Thymus (tissue), 11 donors: ENCODE results near the gene DSN1. TPM values are rescaled to one million over a fixed set of nuclear protein-coding genes. Genes with fewer than 3 reads are reported as not detected.

Source experiments
- DNase-seq, 9 donors: peaks; one replicate each; pipeline ENCODE4 v3.0.0-alpha.2; 2013; ENCODE audit warnings: low spot score in 9 of 9, low read depth in 6 of 9, missing footprints in 1 of 9
- H3K27ac ChIP-seq, 2 donors: one replicate each; pipeline ENCODE4 v1.5.1; 2013; ENCODE audit warnings: control low read depth in 1 of 2, low read depth in 1 of 2, low read length in 1 of 2, mild to moderate bottlenecking in 1 of 2, moderate library complexity in 1 of 2
- H3K27me3 ChIP-seq, 2 donors: one replicate each; pipeline ENCODE4 v1.5.1; 2013; ENCODE audit warnings: low read length in 1 of 2; ENCODE audit not compliant: control insufficient read depth in 2 of 2, insufficient read depth in 1 of 2
- H3K36me3 ChIP-seq, 2 donors: one replicate each; pipeline ENCODE4 v1.5.1; 2013; ENCODE audit warnings: low read length in 1 of 2, mild to moderate bottlenecking in 1 of 2, moderate library complexity in 1 of 2; ENCODE audit not compliant: control insufficient read depth in 2 of 2, insufficient read depth in 2 of 2
- H3K4me1 ChIP-seq, 2 donors: one replicate each; pipeline ENCODE4 v1.5.1; 2013; ENCODE audit warnings: low read length in 2 of 2; ENCODE audit not compliant: control insufficient read depth in 2 of 2, insufficient read depth in 2 of 2
- H3K4me3 ChIP-seq, 2 donors: one replicate each; pipeline ENCODE4 v1.5.1; 2013; ENCODE audit warnings: low read length in 2 of 2, control low read depth in 1 of 2, mild to moderate bottlenecking in 1 of 2
- H3K9me3 ChIP-seq, 2 donors: one replicate each; pipeline ENCODE4 v1.5.1; 2013; ENCODE audit warnings: low read length in 1 of 2, mild to moderate bottlenecking in 1 of 2; ENCODE audit not compliant: control insufficient read depth in 2 of 2, insufficient read depth in 1 of 2
- WGBS: extraction: QIAGEN DNeasy Blood & Tissue Kit; methylation state at CpG from one replicate; pipeline ENCODE4 v1.1.7; 2013; 5-methylcytosine and 5-hydroxymethylcytosine counted together
- polyA plus RNA-seq: library from polyadenylated mRNA; stranded (reverse); fragments of 200-250 nt; gene quantifications from one replicate; pipeline ENCODE4 v1.2.3, GENCODE V29; 2013
- total RNA-seq: library from RNA; stranded (reverse); fragments of 120-200 nt; gene quantifications from one replicate; pipeline ENCODE4 v1.2.4, GENCODE V29; 2013
- donor health status: healthy.

DSN1 gene
- total and polyA plus RNA-seq, 2 donors: 16.4 to 20.6 TPM

DNA sequence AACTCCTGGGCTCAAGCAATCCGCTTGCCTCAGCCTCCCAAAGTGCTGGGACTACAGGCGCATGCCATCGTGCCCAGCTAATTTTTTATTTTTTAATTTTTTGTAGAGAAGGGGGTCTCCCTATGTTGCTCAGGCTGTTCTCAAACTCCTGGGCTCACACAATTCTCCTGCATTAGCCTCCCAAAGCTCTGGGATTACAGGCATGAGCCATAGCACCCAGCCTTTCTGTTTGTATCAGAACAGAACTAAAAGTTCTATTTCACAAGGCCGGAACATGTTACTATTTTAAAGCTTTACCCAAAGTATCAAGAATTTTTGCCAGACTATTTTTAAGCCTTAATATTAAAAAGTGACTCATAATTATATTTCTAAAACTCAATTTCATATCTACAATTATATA, 70.0 kb downstream of the DSN1 start:
- no peak for DNase-seq
- no peak overlapping the region for H3K4me3 ChIP-seq
- H3K4me1 ChIP-seq: no peaks in the 10 kb centered on the region
- H3K27me3 ChIP-seq: no peaks in the 10 kb centered on the region
- H3K9me3 ChIP-seq: no peaks in the 10 kb centered on the region
- H3K27ac ChIP-seq: no peak overlapping the region
- 99% methylated on average over 4 of the region's 4 CpGs for WGBS
- H3K36me3 ChIP-seq: peaks cover 0 to 2% of the 10 kb centered on the region in 2 donors

Other genes with a start within 250 kb of the DSN1 start
- 6.8 TPM for gene MYL9, start 232.2 kb downstream of the DSN1 start, total RNA-seq
- 138 TPM for gene MYL9, start 232.2 kb downstream of the DSN1 start, polyA plus RNA-seq
- gene TGIF2, start 200.2 kb downstream of the DSN1 start, total RNA-seq: 17.9 TPM
- gene TGIF2, start 200.2 kb downstream of the DSN1 start, polyA plus RNA-seq: 14.2 TPM
- gene RAB5IF, start 168.0 kb downstream of the DSN1 start, total RNA-seq: 94.8 TPM
- gene RAB5IF, start 168.0 kb downstream of the DSN1 start, polyA plus RNA-seq: 103 TPM
- gene SLA2, start 127.6 kb downstream of the DSN1 start, total RNA-seq: 21.5 TPM
- 6.8 TPM for gene SLA2, start 127.6 kb downstream of the DSN1 start, polyA plus RNA-seq
- 15.3 TPM for gene NDRG3, start 27.7 kb downstream of the DSN1 start, total RNA-seq
- 18.9 TPM for gene NDRG3, start 27.7 kb downstream of the DSN1 start, polyA plus RNA-seq
- gene TLDC2, start 102.4 kb upstream of the DSN1 start, total RNA-seq: 0.28 TPM
- 0.48 TPM for gene TLDC2, start 102.4 kb upstream of the DSN1 start, polyA plus RNA-seq
- 45.3 TPM for gene SAMHD1, start 177.9 kb upstream of the DSN1 start, total RNA-seq
- gene SAMHD1, start 177.9 kb upstream of the DSN1 start, polyA plus RNA-seq: 86.2 TPM